WI38 (cell line): ENCODE measurements around the gene PRRG2.

Experiments
- H3K4me3 ChIP-seq: 2 replicates; pipeline ENCODE4 v1.5.1; 2011; ENCODE audit warnings: low read depth, mild to moderate bottlenecking, control low read depth, low read length
- CTCF ChIP-seq: IDR thresholded peaks from 2 replicates; pipeline ENCODE4 v1.5.1; 2012; ENCODE audit warnings: low read depth, mild to moderate bottlenecking, control low read depth, low read length

PRRG2 gene

GRCh38 chr19:49590071-49590970, 9.2 kb downstream of the PRRG2 start:
- TF ChIP-seq CTCF = no peak
- peak overlapping the region; percentile 65 for H3K4me3 ChIP-seq

GRCh38 chr19:49590971-49591730, 10.0 kb downstream of the PRRG2 start, which contains the start of gene PRR12:
Gene PRR12, plus strand, starts transcription at chr19:49591182. Its CDS starts 473 bp downstream, at chr19:49591655.
- peak within 1 kb of the TSS; percentile 65 for H3K4me3 ChIP-seq
- no peak for TF ChIP-seq CTCF

DNA sequence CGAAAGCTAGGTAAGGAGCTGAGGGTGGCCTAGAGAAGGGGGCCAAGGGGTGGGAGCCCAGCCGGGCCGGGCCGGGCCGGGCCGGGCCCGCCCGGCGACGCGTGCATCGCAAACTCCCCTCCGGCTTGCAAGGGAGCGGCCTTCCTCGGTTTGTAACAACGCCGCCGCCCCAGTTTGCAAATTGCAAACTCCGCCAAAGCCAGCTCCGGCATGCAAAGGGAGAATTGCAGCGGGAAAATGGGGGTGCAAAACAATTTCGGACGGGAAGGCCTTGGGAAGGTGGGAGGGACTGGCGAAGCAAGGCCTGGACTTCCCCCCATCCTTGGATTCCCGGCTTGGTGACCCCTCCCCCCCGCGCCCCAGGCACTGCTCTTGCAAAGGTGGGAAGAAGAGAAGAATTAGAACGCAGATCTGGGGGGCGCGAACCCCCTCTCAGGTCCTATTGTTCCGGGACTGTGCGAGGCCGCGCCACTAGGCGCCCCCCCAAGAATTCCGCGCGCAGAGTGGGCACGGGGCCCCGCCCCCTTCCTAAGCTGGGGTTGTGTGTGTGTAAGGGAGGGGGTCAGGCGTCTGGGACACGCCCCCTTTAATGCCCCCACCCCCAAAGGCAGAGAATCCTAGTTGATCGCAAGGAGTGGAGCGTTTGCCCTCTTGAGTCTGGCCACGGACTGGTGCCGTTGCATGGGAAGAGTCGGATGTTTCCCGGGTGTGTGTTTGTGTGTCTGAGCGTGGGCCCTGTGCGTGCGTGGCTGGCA, 10.8 kb downstream of the PRRG2 start:
- no peak for TF ChIP-seq CTCF
- peak overlapping the region; percentile 65 for H3K4me3 ChIP-seq

- no peak for TF ChIP-seq CTCF
- peak overlapping the region; percentile 65 for H3K4me3 ChIP-seq
Measured at GRCh38 chr19:49592486-49593232, 11.5 kb downstream of the PRRG2 start.

DNA sequence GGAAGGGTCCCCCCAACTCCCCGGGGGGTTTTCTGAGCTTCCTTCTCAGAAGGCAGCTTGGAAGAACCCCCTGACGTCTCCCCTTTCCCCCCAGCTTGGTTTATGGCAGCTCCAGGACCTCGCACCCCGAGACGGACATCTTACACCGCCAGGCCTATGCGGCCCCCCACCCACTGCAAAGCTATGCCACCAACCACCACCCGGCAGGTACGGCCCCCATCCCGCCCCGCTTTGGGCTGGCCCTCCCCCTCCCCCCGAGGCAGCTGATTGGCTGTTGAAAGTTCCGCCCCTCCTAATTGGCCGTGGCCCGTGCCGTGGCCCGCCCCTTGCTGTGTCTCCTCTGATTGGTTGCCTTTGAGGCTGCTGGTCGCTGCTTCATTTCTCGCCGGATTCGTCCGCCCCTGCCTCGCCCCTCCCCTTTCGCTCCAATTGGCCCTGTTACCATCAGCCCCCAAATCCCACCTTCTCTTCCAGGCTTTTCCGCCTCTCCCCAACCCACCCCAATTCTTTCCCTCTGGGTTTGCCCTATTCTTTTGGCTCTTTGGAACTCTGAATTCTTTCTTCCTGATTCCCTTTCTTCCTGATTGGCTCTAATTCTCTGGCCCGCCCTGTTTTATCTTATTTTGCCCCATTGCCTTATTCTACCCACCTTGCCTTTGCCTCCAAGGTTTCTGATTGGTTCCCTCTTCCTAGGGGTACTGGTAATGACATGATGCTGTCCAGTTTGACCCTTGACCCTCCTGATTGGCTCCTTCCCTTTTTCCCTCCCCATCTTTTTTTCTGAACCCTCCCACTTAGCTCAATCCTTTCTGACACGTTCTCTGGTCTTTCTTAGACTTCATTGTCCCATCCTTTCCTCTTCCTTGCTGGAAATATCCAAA, 12.4 kb downstream of the PRRG2 start:
- H3K4me3 ChIP-seq = peak overlapping the region; percentile 65
- no peak for TF ChIP-seq CTCF
